ENCODE data around the gene MRFAP1. TPM values are rescaled to one million over a fixed set of nuclear protein-coding genes. Genes with fewer than 3 reads are reported as not detected.

MRFAP1 gene
- total and polyA plus RNA-seq, 10 of the 15 experiments (the other 5 are each of a cell fraction or from before 2014, with no cell fraction given): 18.7 to 105 (median 80.8) TPM

DNA sequence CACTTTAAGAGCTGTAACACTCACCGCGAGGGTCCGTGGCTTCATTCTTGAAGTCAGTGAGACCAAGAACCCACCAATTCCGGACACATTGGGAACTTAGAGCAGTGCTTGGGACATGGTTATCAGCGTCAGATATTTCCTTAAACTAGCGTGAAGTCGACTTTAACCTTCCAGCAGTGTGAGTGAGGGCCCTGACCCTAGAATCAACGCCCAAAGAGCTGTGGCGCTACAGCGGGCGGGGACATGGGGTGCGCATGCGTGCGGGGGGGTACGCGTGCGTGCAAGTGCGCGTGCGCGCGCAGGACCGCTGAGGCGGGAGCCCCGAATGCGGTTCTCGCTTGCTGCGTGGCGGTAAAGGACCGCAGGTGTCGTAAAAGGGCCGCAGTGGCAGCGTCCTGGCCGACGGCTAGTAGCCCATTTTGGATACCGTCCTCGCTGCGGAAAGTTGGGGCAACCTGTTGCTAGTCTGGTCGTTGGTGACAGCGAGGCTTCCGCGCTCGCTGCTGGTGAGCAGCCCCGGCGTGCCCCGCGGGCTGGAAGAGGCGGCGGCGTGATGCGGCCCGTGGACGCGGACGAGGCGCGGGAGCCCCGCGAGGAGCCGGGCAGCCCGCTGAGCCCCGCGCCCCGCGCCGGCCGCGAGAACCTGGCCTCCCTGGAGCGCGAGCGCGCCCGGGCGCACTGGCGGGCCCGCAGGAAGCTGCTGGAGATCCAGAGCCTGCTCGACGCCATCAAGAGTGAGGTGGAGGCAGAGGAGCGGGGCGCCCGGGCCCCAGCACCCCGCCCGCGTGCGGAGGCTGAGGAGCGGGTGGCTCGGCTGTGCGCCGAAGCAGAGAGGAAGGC, 33.4 kb downstream of the MRFAP1 start (continued):
- TF ChIP-seq, protein P1, sequence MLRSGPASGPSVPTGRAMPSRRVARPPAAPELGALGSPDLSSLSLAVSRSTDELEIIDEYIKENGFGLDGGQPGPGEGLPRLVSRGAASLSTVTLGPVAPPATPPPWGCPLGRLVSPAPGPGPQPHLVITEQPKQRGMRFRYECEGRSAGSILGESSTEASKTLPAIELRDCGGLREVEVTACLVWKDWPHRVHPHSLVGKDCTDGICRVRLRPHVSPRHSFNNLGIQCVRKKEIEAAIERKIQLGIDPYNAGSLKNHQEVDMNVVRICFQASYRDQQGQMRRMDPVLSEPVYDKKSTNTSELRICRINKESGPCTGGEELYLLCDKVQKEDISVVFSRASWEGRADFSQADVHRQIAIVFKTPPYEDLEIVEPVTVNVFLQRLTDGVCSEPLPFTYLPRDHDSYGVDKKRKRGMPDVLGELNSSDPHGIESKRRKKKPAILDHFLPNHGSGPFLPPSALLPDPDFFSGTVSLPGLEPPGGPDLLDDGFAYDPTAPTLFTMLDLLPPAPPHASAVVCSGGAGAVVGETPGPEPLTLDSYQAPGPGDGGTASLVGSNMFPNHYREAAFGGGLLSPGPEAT (IDR thresholded peaks at IDR 0.05; ENCODE audit: low read depth): no peak
- TF ChIP-seq CEBPB (IDR thresholded peaks at IDR 0.05; ENCODE audit: borderline replicate concordance in 1 of 2, low read depth in 2 of 2, low read length in 2 of 2) (no peak), ZSCAN29 (IDR thresholded peaks at IDR 0.05) (no peak), NRF1 (conservative IDR thresholded peaks at IDR 0.05; ENCODE audit: low read depth, low read length) (peak; percentile 94), CREB1 (IDR thresholded peaks at IDR 0.05; ENCODE audit: low read depth) (peak; percentile 50; the same call in 1 of the 2 replicates), HDAC2 (IDR thresholded peaks at IDR 0.05) (0 out of 2 replicates have a peak, but pooled peaks have one; percentile 32), NR2F1 (conservative IDR thresholded peaks at IDR 0.05) (peak; percentile 42), CHD2 (IDR thresholded peaks at IDR 0.05; ENCODE audit: borderline replicate concordance, low read depth, low read length) (peak; percentile 21; the same call in 1 of the 2 replicates), NBN (IDR thresholded peaks at IDR 0.05) (0 out of 2 replicates have a peak, but pooled peaks have one; percentile 23), ZNF384 (IDR thresholded peaks at IDR 0.05; ENCODE audit: borderline replicate concordance, low read depth, low read length) (no peak), RUNX3 (IDR thresholded peaks at IDR 0.05; ENCODE audit: low read length) (peak; percentile 88), LARP7 (IDR thresholded peaks at IDR 0.05) (peak; percentile 88), CBX5 (IDR thresholded peaks at IDR 0.05; ENCODE audit: low read depth) (no peak), HDAC6 (IDR thresholded peaks at IDR 0.05; ENCODE audit: unreplicated experiment) (peak; percentile 79), MYB (IDR thresholded peaks at IDR 0.05; ENCODE audit: borderline replicate concordance, low read depth, low read length) (no peak), SPI1 (IDR thresholded peaks at IDR 0.05; ENCODE audit: borderline replicate concordance, insufficient read depth, low read depth, low read length) (no peak), BHLHE40 (IDR thresholded peaks at IDR 0.05; ENCODE audit: borderline replicate concordance in 1 of 2, low read depth in 2 of 2, low read length in 1 of 2) (peak; percentile 55 to 79; a peak in 3 of 4 replicates), ESRRA (IDR thresholded peaks at IDR 0.05; ENCODE audit: low read length) (no peak)
- TF ChIP-seq, protein P2, sequence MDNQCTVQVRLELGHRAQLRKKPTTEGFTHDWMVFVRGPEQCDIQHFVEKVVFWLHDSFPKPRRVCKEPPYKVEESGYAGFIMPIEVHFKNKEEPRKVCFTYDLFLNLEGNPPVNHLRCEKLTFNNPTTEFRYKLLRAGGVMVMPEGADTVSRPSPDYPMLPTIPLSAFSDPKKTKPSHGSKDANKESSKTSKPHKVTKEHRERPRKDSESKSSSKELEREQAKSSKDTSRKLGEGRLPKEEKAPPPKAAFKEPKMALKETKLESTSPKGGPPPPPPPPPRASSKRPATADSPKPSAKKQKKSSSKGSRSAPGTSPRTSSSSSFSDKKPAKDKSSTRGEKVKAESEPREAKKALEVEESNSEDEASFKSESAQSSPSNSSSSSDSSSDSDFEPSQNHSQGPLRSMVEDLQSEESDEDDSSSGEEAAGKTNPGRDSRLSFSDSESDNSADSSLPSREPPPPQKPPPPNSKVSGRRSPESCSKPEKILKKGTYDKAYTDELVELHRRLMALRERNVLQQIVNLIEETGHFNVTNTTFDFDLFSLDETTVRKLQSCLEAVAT (IDR thresholded peaks at IDR 0.05): peak; percentile 94
- TF ChIP-seq, protein P3, sequence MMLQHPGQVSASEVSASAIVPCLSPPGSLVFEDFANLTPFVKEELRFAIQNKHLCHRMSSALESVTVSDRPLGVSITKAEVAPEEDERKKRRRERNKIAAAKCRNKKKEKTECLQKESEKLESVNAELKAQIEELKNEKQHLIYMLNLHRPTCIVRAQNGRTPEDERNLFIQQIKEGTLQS (IDR thresholded peaks at IDR 0.05; ENCODE audit: borderline replicate concordance, extremely low read depth, low read depth, low read length): peak; percentile 73; the same call in 1 of the 2 replicates
- TF ChIP-seq, protein P4, sequence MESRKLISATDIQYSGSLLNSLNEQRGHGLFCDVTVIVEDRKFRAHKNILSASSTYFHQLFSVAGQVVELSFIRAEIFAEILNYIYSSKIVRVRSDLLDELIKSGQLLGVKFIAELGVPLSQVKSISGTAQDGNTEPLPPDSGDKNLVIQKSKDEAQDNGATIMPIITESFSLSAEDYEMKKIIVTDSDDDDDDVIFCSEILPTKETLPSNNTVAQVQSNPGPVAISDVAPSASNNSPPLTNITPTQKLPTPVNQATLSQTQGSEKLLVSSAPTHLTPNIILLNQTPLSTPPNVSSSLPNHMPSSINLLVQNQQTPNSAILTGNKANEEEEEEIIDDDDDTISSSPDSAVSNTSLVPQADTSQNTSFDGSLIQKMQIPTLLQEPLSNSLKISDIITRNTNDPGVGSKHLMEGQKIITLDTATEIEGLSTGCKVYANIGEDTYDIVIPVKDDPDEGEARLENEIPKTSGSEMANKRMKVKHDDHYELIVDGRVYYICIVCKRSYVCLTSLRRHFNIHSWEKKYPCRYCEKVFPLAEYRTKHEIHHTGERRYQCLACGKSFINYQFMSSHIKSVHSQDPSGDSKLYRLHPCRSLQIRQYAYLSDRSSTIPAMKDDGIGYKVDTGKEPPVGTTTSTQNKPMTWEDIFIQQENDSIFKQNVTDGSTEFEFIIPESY (IDR thresholded peaks at IDR 0.05): peak; percentile 55; the same call in 1 of the 2 replicates
- TF ChIP-seq, protein P5, sequence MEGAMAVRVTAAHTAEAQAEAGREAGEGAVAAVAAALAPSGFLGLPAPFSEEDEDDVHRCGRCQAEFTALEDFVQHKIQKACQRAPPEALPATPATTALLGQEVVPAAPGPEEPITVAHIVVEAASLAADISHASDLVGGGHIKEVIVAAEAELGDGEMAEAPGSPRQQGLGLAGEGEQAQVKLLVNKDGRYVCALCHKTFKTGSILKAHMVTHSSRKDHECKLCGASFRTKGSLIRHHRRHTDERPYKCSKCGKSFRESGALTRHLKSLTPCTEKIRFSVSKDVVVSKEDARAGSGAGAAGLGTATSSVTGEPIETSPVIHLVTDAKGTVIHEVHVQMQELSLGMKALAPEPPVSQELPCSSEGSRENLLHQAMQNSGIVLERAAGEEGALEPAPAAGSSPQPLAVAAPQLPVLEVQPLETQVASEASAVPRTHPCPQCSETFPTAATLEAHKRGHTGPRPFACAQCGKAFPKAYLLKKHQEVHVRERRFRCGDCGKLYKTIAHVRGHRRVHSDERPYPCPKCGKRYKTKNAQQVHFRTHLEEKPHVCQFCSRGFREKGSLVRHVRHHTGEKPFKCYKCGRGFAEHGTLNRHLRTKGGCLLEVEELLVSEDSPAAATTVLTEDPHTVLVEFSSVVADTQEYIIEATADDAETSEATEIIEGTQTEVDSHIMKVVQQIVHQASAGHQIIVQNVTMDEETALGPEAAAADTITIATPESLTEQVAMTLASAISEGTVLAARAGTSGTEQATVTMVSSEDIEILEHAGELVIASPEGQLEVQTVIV (IDR thresholded peaks at IDR 0.05; ENCODE audit: borderline replicate concordance, partially characterized antibody): peak; percentile 99

All from GM12878 (cell line).